HG03342 (cell line): ENCODE measurements around the gene SMYD2.

Experiments
- ATAC-seq: cut with Tn5 transposase; IDR thresholded peaks from one replicate; pipeline ENCODE4 v1.9.1; 2021; ENCODE audit warnings: mild to moderate bottlenecking, moderate library complexity; ENCODE audit not compliant: unreplicated experiment

The SMYD2 gene

DNA sequence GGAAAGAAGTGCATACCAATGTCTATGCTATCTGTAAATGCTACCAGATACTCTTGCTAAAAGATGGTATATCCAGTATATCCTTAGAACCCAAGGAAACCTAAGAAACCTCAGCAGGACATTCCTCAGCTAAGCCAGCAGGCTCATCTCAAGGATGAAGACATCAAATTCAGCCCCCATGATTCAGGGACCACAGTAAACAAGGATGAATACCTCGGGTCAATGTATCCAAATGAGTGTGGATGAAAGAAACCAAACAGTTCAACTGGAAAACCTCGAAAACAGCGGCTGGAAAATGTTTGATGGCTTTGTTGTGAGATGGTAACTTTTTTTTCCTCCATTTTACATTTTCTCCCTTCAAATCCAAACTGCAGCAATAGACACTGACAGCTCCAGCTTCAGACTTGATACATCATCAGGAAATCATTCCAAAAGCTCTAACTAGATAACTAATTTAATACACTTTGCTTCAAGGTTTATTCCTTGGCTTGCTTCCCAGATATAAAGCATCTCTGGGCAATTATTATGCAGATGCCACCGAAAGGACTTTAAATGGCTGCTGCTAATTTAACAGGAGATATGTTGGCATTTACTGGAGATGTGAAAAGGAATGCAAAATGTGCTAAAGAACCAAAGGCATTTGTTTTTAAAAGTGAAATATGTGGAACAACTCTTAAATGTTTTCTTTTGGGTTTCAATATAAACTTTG is 73.6 kb downstream of the SMYD2 start:
- ATAC-seq = no peak

DNA sequence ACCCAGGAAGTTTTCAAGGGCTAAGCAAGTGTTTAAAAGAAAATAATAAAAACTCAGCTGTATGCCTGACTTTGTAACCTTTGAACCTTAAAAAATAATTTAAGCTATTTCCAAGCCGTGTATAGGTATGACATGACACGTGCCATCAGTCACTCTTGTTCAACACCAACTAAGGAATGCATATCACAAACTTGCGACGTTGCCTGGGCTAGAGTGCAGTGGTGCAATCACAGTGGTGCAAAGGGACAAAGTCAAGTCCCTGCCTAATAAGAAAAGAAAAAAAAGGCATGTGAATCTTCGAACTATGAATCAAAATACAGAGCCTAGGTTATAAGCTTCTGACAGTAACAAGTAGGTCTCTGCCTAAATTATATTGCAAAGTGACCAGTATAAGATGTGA is 79.2 kb downstream of the SMYD2 start:
- ATAC-seq = no peak

DNA sequence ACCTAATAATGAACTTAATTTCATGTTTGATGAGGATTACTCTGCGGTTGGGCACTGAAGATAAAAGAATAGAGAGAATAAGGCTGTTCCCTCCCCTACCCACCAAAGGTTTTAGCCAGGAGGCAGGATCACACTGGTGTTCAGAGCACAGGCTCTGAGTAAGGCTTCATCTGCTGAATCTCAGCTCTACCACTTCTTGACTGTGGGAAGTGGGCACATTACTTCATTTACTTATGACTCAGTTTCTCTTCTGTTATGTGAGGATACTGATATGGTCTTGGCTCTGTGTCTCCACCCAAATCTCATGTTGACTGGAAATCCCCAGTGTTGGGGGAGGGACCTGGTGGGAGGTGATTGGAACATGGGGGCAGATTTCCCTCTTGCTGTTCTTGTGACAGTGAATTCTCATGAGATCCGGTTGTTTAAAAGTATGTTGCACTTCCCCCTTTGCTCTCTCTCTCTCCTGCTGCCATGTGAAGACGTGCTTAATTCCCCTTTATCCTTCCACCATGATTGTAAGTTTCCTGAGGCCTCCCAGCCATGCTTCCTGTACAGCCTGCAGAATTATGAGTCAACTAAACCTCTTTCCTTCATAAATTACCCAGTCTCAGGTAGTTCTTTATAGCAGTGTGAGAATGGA is 79.7 kb downstream of the SMYD2 start:
- no peak for ATAC-seq

DNA sequence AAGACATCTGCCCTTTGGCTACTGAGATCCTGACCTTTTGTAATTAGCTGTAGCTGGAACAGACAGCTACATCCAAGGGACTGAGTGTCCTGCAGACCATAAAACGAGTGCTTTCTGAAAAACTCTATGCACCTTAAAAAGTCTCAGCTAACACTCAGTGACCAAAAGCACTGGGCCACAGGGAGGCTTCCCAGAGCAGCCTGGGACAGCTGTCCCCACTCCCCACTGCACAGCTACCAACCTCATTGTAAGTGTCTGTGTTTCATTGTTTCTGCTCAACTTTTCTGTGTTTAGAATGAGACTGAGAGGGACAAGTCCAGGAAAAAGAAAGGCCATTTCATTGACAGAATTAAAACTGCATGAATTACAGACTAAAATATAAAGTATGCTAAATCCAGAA is 80.7 kb downstream of the SMYD2 start:
- no peak for ATAC-seq

DNA sequence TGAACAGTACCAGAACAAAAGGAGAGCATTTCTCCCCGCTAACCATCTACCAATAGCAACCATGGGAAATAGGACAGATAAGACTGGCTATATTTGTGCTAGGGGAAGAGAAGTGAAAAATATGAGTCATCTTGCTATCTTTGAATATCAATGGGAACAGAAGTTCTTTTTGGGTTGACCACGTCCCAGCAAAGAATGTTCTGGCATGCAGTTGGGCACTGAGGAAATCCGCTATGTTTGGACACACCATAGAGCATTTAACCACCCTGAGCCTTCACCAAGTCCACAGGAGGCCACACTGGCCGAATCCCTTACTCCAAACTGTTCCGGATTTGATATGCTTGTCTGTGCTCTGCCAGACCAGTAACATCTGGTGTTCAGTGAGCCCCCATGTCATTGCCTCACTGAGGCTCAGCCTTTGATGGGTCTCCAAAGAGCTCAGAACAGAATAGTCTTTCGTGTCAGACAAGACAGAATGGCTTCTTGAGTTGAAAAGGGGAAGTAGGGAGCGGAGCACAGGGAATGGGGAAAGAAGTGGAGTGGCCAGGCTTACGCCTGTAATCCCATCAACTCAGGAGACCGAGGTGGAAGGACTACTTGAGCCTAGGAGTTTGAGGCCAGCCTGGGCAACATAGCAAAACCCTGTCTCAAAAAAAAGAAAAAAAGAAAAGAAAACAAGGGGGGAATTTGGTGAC is 81.4 kb downstream of the SMYD2 start:
- ATAC-seq = no peak

DNA sequence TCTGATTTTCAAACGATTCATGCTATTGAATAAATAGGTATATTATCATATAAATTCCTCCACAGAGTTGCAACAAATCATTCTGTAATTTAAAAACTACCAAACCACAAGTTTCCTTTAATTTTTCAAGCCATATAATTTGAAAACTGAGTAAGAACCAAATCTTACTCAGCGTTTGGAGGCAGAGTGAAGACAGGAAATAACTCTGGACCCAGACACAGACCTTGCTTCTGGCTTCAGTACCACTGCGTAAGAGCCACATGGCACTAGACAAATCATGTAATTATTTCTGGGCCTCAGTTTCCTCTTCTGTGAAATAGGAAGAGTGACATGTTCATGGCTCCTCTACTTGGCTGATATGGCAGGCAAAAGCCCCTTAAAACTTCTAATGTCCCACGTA is 82.4 kb downstream of the SMYD2 start:
- no peak for ATAC-seq

DNA sequence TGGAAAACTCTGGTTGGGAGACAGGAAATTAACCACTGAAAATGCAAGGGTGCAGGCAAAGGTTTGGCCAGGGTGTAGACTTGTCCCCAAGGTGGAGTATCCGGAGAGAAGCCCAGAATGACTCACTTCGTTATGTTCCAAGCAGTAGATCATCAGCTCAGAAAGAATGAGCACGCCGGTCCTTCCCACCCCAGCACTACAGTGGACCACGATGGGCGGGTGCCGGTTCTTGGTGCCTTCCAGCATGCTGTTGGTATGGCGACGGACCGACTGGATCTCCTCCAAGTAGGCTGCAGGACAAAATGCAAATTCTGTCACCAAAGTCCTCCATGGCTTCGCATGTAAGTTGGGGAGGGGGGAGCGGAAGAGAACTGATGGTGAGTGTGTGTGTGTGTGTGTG is 83.4 kb downstream of the SMYD2 start:
- no peak for ATAC-seq

DNA sequence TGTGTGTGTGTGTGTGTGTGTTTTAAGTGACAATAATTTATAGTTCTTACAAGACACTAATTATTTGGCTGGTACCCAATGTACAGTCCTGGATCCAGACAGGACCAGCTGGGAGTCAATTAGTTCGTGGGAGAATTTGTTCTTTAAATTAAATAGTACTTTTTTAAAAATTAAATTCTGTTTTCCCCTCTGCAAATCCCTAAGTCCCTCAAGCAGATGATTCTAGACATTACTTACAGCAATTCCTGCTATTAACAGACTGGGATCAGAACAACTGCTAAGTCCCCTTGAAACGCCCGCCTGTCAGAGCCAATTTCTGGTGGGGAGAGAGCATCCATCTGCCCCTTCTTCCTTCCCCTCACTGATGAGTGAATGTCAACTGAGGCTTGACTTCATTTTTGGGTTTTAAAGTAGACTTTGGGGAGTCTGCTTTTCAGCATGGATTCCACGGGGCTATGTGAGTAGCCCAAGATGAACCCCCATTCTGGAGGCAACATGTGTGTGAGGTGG is 83.9 kb downstream of the SMYD2 start:
- ATAC-seq = no peak

DNA sequence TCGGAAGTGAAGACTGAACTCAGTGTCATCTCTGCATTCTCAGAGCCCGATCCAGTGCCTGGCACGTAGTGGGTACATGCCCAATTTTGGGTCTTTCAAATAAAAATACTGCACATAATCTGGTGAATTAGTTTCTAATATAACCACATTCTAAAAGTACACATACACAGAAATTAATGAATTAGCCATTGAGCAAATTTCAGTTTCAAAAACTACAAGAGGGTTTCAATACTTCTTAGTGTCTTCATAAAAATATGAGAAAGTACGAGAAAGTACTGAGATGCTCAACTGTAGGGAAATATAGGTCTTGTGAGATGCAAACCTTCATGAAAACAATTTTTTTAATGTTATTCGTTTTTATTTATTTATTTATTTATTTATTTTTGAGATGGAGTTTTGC is 86.9 kb downstream of the SMYD2 start:
- ATAC-seq = no peak

DNA sequence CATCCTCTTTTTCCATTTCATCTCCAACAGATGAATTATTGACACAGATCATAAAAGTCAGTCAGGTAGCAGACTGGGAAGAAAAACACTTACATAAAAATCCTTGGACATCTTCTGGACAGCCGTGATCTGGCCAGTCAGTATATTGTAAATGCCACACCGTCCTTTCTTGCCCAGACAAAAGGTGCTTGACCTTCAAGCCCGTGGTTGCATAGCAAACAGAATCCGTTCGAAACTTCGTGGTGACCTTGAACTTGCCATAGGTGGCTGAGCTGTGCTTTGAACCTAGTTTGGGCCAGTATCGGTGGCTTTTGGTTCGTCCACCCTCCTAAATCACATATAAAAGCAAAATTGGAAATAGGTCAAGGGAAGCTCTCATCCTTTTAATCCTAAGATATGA is 88.4 kb downstream of the SMYD2 start:
- ATAC-seq = no peak

DNA sequence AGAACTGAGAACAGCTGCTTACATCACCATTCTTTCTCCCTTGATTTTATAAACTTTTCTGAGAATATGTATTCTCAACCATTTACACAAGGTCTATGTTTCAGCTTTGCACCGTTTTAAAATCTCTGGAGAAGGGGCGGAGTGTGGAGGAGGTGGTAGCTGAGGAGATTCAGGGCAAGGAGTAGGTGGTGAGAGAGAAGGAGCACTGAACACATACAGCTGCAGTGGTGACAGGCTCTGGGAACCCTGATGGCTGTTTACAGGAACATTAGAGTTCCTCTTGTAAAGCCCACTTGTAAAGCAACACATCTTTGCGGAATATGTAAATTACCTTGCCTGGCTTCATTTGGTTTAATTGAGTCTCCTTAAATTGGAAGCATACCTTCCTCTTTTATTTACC is 89.7 kb downstream of the SMYD2 start:
- ATAC-seq = no peak

DNA sequence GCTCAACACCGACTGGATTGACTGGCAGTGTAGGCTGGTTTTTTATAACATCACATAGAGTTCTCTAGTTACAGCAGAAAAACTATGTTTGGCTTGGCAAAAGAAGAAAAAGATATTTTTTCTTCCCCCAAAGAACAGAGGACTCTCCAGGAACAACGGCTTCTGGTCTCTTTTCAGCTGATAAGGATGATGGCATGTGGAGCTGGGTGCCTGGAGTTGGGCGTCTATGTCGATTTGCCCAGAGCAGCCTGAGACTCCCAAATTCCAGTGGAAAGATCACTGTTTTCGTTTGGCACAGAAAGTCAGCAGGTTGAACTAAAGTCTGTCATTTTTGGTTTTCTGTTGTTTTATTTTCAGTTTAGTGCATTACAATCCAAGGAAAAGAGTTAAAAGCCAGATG is 91.1 kb downstream of the SMYD2 start:
- no peak for ATAC-seq

DNA sequence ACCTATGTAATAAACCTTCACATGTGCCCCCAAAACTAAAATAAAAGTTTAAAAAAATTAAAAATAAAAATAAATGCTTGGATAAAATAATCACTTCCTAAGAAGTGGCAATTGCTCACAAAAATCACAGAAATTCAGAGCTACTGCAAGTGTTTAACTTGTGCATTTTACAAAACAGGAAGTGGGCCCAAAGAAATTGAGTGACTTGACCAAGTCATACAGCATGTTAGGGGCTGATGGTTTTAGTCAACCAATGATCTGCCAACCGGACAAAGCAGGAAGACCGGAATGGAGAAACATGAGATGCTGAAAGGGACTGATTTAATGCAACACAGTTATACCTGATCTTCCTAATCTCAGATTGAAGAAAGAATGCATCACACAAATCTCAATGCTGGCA is 96.5 kb downstream of the SMYD2 start:
- no peak for ATAC-seq

DNA sequence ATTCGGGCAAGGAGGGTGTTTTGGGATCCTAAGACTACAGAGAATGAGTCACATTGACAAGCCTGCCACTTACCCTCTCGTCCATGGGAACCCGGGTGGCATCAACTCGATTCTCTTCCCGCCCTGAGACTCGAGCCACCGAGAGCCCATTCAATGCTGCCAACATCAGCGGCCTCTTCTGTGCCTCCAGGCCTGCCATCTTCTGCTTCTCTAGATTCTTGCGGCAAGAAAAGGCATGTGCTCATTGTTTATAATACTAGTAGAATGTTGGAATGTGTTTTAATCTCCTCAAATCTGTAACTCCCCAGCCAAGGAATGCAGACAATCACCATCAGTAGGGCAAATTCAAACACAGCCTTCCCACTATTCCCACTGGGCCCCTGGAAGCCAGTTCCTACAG is 96.9 kb downstream of the SMYD2 start:
- ATAC-seq = no peak

DNA sequence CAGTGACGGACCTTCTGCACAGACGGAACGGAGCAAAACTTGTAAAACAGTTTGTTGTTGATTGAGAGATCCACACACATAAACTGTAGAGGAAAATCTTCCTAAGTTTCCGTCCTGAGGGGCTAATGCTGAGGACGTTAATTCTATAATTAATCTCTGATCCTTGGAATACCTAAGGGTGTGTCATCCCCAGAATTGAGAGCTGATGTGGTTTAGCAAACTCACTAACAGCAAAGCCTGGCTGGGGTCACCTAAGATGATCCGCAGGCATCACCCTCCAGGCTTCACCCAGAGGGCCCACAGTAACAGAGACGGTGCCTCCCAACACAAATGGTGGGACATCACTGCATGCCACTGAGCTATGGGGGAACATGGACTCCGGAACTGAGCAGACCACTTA is 97.5 kb downstream of the SMYD2 start:
- no peak for ATAC-seq

DNA sequence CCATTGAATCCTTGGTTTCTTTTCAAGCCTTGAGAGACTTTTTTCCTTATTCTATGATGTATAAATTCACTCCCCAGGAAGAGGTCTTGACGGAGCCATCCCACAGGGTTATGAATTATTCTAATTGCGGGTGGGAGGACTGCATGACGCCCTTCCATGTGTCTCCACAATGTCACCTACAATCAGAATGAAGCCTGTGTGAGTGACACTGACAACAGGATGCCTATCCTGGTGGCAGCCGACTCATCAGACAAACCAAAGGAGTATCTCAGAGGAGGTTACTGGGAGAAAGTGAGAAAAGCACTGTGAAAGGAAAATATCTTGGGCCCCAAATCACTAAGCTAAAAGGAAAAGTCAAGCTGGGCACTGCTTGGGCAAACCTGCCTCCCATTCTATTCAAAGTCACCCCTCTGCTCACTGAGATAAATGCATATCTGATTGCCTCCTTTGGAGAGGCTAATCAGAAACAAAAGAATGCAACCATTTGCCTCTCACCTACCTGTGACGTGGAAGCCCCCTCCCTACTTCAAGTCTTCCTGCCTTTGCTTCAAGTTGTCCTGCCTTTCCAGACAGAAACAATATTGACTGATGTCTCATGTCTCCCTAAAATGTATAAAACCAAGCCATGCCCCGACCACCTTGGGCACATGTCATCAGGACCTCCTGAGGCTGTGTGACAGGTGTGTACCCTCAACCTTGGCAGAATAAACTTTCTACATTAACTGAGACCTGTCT is 98.4 kb downstream of the SMYD2 start:
- no peak for ATAC-seq

DNA sequence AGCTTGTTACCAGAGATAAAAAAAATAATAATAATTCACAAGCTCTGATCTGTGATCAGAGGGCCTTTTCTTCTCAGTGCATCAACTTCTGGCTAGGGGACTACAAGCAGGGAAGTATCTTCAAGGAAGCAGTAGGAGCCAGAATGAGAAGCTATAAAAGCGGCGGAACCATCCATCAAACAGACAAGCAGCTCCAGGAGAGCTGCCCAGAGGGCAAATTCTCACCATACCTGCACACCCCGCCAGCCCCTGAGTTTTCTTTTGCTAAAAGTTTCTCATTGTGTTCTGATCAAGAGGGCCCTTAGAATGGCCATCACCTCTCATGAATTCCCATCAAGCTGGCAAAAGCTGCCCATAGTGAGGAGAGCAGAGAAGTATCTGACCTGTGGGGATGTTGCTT is 99.4 kb downstream of the SMYD2 start:
- no peak for ATAC-seq

DNA sequence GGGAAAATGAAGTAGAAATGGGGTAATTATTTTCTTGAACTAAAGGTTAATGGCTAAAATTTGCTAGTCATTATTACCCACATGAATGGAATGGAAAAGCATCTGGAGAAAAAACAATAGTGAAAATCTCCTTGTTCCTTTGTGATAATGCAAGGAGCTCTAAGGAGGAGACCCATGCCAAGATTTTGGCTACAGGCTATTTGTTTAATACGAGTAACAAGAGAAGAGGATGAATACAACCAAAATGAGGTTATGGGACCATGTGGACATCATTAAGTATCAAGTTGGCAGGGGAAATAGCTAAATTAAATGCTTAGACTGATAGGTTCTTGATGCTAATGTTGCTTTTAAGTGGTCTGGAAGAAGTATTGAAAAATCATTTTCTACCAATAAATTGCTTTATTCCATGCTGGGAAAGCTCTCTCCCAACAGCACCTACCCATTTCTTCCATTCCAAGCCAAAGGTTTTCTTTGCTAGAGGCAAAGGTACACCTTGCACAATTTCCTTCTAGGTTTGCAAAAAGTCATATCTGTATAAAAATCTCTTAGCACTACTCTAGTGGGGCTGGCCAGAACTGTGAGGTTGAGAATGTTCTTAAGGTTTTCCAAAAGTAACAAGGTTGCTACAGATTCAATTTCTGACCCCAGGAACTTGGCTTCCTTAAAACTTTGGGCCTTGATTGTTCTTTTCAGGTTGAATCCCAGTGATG is 100.2 kb downstream of the SMYD2 start:
- no peak for ATAC-seq

DNA sequence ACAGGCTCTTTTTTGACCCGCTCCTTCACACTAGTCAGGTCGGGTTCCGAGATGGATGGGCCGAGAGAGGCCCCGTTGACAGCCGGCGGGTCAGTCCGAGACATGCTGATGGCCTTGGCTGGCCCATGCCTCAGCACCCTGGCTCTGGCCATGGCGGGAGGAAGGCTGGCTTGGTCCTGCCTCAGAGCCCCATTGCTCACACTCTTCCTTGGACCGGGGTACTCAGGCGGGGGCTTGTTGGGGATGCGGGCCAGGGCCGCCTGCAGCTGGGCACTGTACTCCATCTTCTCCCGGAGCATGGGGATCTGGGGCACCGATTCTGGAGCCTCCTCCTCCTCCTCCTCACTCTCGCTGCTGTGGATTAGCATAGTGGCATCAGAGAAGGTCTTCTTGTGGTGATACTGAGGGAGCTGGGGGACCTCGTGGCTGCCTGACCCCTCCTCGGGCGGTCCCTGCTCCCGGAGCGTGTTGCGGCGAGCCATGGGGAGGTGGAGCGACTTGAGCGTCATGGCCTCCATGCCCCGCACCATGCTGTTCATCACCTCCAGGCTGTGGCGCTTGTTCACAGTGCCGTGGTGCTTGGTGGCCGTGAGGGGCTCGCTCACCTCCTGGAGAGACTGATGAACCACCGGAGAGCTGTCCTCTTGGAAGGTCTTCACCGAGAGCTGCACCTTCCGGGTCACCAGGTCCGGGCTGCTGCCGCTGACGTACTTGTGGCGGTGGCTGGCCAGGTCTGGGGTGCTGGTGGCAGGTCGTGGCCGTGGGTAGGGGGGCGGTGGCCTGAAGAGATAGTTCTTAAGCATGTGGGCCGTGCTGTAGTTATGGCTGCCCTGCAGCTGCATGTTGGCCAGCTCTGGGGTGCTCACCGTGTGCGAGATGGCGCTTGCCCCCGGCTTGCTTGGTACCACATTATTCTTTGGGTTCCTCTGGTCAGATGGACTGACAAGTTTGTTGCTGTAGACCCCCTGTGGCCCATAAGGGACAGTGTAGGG is 102.7 kb downstream of the SMYD2 start:
- no peak for ATAC-seq
